B cell (primary cell): ENCODE data around the gene F2R.

ENCODE experiments used
- EZH2 ChIP-seq: IDR thresholded peaks from 2 replicates; pipeline ENCODE4 v1.6.1; 2012; ENCODE audit warnings: borderline replicate concordance, low read depth, mild to moderate bottlenecking, moderate library complexity, low read length; ENCODE audit not compliant: insufficient read depth, poor library complexity, severe bottlenecking
- TF ChIP-seq, protein P1 (sequence below): fragments of 200-600 bp; IDR thresholded peaks from one replicate; pipeline ENCODE4 v1.8.0; 2022; ENCODE audit warnings: antibody characterized with exemption, mild to moderate bottlenecking

DNA sequence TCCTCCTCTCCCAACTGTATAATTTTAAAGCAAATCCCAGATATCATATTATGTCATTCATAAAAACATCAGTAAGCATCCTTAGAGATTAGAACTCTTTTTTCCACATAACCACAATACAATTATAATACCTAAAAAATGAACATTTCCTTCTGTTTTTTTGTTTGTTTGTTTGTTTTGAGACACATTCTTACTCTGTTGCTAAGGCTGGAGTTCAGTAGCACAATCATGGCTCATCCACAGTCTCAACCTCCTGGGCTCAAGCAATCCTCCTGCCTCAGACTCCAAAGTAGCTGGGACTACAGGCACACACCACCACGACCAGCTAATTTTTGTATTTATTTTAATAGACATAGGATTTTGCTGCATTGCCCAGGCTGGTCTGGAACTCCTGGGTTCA is 8.0 kb downstream of the F2R start:
- TF ChIP-seq, protein P1, sequence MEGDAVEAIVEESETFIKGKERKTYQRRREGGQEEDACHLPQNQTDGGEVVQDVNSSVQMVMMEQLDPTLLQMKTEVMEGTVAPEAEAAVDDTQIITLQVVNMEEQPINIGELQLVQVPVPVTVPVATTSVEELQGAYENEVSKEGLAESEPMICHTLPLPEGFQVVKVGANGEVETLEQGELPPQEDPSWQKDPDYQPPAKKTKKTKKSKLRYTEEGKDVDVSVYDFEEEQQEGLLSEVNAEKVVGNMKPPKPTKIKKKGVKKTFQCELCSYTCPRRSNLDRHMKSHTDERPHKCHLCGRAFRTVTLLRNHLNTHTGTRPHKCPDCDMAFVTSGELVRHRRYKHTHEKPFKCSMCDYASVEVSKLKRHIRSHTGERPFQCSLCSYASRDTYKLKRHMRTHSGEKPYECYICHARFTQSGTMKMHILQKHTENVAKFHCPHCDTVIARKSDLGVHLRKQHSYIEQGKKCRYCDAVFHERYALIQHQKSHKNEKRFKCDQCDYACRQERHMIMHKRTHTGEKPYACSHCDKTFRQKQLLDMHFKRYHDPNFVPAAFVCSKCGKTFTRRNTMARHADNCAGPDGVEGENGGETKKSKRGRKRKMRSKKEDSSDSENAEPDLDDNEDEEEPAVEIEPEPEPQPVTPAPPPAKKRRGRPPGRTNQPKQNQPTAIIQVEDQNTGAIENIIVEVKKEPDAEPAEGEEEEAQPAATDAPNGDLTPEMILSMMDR = no peak
- TF ChIP-seq EZH2 = no peak
